HG03342 (cell line): Measurements from ENCODE around the gene LACC1.

Experiments
- ATAC-seq: cut with Tn5 transposase; IDR thresholded peaks from one replicate; pipeline ENCODE4 v1.9.1; 2021; ENCODE audit warnings: mild to moderate bottlenecking, moderate library complexity; ENCODE audit not compliant: unreplicated experiment

LACC1 gene

DNA sequence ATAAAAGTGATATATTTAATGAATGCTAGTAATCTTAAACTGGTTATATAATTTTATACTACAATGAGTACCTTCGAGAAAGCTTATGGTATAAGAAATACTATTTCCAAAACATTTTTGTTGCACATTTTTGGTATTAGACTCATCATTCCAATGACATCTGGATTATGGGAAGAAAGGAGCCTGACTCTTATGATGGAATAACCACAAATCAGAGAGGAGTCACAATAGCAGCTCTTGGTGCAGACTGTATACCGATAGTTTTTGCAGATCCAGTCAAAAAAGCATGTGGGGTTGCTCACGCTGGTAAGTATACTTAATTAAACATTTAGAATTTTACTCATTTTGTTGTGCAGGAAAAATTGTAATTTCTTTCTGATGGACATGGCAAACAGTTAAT, 3.9 kb downstream of the LACC1 start:
- no peak for ATAC-seq

DNA sequence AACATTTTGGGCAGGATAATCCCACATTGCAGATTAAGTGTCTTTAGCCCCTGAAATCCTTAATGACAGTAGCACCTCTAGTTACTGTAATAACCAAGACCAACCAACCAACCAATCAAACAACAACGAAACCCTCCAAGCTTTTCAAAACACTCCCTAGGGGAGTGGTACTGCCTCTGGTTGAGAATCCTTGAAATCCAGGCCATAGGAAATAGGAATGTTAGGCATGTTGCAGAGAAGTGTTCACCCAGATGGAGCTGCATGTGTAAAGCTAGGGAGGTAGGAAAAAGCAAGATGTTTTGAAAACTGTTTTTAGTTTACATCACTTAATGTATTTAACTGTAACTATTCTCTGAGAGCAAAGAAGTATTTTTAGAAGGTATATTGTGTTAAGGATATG, 4.5 kb downstream of the LACC1 start:
- no peak for ATAC-seq

DNA sequence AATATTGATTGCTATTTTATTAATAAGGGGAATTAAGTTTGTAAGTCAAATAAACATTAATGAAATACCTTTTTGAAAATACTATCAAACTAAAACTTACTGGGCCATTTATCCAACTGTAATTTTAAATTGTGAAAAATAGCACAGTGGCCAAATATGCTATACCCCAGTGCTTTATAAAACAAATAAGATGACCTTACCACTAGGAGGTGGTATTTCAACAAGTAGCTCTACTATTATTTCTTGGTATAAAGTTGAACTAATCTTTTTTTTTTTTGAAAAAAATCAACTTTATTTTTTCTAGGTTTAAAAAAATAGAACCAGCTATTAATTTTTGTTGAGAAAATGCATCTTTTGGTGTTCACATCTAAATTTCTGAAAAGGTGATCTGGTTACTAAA, 14.7 kb downstream of the LACC1 start:
- no peak for ATAC-seq

DNA sequence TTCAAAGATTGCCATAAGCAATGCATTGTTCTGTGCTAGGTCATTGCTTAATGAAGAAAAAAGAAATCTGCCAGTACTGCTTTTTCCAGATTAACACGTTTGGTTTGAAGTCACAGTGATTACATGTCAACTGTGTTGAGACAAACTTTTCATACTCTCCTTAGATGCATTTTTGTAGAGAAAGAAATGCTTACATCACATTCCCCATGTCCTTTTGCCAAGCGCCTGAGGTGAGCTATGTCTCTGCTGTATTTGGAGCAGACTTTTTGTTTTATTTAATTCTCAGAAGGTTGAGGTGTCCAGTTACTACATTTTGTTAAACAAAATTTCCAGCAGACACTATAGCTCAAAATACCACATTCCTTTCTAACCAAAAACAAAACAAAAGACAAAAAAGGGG, 16.2 kb downstream of the LACC1 start:
- ATAC-seq = no peak

DNA sequence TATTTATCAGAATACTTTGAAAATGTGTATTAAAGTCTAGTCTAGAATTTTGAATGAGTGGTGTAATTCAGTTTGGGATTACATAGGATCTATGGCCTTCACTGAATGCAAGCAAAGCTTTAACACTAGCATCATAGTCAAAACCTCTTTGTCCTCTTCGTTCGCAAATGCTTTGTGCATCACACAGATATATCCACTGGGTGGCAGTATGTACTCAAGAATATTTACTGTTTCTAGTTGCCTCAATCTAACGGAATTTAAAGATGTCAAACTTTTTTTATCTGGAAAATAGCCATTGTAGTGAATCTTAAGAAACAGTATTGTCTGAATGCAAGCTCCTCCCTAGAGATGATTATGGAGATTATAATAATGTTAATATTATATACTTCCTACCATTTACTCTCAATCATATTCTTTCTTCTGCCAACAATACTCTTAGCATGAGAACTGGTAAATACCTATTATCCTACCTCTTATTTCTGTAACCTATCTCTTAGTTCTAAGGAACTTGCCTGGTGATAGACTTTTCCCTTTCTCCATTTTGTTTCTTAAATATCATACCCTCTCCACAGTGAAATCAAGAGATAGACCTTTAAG, 25.8 kb downstream of the LACC1 start:
- ATAC-seq = no peak

DNA sequence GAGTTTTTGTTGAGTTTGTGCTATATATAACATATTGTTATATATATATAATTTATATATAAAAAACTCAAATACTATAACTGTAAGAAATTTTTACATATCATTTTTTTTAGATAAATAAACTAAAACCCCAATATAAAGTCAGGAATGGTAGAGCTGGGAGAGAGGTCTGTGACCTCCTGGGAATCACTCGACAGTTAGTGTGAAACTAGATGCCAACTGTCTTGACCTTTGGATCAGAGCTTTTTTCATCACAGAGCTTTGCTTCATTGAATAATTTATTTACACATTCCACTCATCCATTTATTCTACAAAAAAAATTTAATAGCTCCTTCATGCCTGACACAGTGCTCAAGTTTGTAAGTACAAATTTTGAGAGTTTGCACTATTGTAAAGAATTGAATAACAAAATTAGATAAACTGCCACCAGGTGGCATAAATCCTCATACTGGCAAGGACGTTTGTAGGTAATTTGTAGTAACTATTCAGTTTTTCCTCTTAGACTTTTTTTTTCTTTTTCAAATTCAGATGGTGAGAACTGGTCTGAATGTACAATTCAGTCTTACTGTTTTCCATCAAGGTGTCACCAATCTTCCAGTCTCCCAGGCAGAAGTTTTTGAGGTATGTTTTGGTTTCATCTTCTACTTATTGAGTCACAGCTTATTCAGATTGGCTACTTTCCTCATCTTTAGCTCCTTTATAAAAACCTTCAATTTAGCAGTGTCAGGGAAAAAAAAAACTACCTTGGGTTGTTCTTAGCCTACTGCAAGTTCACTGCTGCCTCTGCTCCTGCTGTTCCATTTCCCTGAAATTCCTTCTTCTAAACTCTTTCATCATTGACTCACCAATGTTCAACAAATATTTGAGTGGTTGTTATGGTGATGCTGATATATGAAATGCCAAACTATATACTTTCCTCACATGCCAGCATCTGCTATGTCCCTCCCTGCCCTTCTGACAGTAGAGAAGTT, 28.7 kb downstream of the LACC1 start:
- no peak for ATAC-seq

DNA sequence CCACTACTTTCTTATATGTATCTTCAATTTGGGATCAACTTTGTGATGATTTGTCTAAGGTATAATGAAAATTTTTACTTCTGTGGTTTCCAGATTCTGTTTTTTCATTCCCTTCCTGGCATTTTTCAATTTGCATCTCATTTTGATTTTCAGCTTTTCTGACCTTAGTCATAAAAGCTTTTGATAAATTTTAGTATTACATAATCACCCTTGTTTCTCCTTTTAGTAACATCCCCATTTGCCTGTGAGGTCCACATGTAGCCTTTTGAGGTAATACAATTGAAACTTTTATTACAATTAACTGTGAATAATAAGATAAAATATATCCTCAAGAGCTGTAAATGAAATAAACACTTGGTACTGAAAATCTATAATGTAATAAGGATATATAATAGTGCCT, 31.2 kb downstream of the LACC1 start:
- ATAC-seq = no peak

DNA sequence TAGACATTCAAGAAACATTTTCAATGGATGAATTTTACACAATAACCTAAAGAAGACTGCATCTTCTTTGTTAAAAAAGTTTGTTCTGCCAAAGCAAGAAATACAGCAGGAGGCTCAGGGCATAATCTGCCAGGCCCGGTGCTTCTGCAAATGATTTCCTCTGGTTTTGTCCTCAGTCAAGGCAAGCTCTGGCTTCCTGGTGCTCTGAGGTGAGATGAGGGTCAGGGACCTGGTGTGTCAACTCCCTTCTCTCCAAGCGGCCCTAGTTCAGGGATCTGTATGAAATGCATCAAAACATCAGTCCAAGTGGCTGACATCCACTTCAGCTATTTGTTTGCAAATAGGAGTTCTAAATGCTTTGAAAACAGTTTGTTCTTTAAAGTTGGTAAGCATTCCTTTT, 31.6 kb downstream of the LACC1 start:
- no peak for ATAC-seq

DNA sequence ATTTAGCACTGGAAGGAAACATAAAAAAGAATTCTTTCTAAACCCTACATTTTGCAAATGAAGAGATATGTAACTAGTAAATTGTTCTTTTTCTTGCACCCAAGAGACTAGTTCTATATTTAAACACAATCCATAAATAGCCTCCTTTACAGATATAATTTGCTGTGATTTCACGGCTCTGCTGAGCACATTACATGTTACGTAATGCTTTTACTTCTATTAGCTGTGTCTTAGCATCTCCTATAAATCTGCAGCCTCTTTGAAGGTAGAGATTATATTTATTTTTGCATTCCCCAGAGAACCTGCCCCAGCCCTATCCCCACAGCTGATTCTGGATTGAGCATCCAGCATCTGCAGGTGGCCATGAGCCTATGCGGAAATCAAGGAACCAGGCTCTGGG, 32.2 kb downstream of the LACC1 start:
- ATAC-seq = no peak

DNA sequence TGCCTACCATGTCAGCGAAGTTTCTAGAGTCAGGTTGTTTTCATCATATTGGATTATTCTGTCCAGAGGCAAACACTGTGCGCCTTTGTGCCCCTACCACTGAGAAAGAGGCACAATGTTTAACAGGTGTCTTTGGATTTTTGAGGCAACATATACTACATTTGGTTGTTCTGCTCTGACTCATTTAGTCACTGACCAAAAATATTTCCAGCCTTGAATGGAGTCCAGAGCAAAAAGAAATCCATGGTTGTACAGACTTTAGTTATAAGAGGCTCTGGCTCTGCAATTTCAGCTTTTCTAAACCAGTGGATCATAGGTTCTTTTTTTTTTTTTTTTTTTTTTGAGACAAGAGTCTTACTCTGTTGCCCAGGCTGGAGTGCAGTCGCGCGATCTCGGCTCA, 35.7 kb downstream of the LACC1 start:
- ATAC-seq = no peak

DNA sequence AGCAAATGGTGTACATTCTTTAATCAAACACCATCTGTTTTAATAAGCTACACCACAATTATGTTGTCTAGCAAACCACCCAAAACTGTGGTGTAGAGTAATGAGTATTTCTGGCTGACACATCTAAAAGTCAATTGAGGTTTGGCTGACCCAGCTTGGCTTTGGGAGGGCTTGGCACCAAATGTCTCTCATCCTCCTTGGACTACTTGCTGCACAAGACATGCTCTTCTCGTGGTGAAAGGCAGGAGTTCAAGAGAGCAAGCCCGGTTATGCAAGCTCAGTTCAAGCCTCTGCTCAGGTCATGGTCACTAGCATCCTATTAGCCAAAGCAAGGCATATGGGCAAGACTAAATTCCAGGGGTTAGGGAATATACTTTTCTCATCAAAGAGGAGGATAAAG, 37.1 kb downstream of the LACC1 start:
- ATAC-seq = no peak

DNA sequence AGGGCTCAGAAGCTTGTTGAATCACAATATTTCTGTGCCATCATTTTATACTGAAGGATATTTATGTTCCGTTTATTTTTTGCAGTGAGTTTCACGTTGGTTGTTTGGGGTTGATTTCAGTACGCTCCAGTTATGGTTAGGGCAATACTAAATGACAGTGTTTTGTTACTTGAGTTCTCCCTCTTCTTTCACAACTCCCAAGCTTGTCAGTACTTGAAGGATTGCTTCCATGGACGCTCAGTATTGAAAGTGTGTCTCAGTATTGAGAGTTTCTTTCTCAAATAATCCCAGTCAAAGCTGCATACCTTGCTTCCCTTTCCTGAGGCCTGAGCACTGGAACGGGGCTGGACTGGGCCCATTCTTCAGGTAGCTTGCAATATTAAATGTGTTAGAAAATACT, 38.9 kb downstream of the LACC1 start:
- ATAC-seq = no peak

DNA sequence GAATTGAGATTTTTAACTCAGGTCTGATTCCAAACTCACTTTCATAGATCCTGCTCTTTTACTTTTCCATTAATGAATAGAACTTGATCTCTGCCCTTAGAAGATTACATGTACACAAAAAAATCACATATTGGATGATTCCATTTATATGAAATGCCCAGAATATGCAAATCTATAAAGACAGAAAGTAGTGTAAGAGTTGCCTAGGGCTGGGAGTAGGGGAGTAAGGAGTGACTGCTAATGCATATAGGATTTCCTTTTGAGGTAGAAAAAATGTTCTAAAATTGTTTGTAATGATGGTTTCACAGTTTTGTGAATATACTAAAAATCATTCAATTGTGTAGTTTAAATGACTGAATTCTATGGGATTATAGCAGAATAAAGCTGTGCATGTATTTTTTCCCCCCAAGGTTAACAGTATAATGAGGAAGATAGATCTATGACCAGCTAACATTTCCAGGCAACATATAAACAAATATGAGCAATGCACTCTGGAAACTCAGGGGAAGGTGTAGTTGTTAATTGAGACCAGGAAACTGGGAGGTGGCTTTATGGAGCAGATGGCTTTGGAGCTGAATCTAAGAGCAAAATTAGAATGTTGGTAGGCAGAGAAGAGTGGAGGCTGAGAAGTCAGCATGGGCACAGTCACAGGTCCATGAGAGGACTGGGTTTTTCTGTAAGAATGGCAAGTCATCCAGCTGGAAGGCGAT, 41.4 kb downstream of the LACC1 start:
- no peak for ATAC-seq

DNA sequence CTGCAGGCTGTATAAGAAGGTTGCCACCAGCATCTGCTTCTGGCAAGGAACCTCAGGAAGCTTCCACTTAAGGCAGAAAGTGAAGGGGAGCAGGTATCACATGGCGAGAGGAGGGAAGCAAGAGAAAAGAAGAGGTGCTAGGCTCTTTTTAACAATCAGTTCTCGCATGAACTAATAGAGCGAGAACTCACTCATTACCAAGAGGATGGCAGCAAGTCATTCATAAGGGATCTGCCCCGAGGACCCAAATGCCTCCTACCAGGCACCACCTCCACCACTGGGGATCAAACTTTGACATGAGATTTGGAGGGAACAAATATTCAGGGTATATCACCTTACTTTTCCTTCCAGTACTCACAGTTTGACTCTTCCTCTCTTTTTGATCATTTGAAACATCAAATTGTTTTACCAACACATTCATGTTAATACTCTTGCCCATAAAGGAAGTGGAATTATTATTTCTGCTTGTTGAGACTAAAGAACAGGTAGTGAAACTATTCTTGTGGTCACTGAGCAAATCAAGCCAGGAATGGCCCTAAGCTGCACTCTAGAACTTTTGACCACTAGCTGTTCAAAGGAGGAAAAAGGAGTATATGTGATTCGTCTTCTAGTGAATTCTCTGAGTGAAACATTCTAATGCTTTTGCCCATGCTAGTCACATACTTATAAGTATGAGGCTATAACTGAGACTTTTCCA, 45.0 kb downstream of the LACC1 start:
- ATAC-seq = peak; percentile 95

DNA sequence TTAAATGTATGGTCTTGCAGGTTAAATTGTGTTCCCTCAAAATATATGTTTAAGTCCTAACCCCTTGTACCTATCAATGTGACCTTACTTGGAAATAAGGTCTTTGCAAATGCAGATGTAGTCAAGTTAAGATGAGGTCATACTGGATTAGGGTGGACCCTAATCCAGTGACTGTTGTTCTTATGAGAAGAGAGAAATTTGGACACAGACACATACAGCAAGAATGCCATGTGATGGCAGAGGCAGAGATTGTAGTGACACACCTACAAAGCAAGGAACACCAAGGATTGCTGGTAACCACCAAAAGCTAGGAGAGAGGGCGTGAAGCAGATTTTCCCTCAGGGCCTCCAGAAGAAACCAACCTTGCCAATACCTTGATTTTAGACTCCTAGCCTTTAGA, 50.2 kb downstream of the LACC1 start:
- ATAC-seq = no peak

DNA sequence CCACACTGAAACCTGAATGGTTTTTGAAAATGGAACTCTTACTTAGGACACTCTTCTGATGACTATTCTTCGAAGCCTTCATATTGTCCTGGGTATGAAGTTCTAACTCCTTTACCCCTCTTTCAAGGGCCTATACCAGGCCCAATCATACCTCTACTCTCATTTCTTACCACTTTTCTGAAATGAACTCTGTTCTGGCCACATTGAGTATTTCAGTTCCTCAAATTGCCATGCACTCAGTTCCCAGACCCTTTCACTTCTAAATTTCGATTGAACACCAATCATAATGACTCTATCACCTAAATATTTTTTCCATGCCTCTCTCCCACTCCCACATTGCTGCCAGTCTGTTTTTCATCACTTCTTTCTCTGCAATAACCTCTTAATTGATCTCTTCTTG, 53.7 kb downstream of the LACC1 start:
- peak; percentile 100 for ATAC-seq

DNA sequence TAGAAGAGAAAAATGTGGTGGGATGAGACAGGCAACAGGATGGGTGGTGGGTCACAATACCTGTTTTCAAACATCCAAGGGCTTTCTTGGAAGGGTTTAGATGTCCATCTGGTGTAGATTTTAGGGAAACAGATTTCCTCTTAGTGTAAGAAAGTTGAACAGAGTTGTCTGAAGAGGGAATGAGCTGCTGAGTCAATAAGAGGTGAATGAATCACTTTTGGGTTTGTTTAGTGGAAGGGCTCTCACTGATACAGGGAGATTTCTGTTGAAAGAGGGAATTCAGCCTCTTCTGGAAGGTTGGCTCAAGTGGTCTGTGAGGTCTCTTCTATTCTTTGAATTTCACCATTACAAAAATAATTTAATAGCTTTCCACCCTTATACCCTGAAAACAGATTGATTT, 54.6 kb downstream of the LACC1 start:
- ATAC-seq = no peak

DNA sequence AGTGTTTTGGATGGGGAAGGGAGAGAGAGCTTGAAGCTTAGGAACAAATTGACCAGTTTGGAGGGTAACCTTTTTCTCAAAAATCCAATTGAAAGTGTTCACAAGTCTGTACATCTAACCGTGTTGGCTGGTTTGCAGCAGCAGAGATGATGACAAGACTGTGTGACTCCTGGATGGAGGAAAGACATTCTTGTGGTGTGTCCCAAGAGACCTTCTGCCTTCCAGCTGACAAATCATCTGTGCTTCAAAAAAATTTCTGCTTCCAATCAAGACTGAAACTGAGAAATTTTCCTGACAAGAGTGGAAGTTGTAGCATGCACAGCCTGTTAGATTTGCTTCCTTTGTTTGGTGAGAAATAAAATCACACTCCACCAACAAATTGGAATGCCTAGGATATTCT, 56.2 kb downstream of the LACC1 start:
- ATAC-seq = no peak

DNA sequence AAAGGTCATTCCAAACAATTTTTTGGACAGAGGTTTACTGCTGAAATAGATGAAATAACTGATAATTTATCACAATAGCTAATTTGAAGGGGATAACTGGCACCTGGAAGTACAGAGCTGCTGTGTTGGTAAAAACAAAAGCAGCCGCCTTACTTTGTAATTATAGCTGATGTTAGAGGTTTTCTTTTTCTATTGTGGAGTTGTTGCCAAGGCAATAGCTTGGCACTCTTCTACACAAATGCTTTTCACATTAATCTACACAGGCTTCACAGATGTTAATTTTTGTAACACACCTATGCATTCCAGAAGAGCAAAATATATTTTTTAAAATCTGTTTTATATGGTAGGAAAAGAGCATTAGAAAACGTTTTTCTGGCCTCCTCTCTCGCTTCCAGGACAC, 56.9 kb downstream of the LACC1 start:
- ATAC-seq = no peak

DNA sequence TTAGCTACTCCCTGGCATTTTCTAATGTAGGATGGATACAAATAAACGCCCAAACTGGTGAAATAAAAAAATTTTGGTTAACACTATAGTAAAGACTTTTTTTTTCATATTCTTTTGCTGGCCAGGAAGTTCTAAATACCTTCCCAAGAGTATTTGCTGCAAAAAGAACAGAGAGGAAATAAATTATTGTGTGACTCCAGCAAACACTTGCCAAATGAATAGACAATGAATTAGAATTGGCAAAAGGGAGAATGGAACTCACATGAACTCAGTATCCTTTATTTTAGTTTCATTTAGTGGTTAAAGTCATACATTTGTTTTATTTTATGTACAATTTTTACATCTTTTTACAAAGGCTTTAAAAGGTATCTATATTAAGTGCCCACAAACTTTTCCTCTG, 58.1 kb downstream of the LACC1 start:
- no peak for ATAC-seq

DNA sequence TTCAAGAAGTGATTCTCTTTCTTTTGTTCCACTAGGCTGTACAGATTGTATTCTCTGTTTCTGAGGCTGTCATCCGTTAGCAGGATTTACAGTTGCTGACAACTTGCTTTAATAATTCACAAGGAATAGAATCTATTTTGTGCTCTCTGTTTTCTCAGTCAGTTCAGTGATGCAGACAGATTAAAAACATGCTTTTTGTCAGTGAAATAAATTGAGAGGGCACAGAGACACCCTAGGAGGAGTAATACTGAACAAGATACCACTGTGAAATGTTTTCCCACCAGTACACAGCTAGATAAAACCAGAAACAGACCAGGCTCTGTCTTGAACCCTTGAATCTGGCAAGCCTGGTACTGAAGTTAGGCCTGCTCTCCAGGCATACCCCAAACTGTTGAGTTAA, 58.7 kb downstream of the LACC1 start:
- no peak for ATAC-seq
